ENCODE measurements around the gene SLC39A8.

The SLC39A8 gene

DNA sequence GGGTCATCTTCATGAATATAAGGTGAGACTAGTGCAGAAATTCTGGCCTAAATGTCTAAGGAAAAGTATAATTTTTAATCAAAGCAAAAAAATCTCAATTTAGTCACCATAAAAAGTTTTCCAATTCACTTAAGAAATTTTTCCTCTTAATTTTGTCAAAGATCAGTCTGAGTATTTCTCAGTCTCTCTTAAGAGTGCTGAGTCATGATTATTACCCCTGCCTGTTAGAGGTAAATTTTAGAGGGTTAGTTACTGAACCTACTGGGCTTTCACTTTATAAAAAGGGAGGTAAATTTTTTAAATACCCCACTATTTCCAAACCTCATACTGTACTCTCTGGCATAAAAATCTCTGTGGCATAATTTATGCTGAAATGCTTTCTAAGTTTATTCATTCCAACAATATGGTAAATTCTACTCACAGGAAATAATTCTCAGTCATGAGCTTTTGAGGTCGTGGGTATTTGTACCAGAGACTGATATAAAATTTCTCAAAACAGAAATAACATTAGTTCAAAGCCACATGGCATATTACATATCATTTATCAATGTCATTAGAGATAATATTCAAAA, 122.4 kb downstream of the SLC39A8 start:
- no peak for DNase-seq

GRCh38 chr4:102219129-102219528, 126.2 kb downstream of the SLC39A8 start:
- DNase-seq = no peak

DNA sequence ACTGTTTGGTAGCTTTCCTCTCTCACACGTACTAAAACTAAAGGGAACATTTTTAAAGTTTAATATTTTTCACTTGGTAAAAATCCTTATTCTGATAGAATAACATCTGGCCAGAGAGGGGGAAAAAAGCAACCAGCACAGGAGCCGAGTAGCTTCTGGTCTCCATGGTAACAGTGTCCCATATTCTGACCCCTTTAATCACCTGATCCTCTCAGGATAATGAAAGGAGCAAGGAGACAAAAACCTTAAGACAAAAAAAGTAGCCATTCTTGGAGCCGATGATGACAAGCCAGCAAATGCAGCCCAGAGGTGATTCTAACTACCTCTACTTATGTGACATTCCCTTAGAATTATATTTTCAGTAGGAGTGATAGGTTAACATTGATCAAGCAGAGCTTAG, 126.6 kb downstream of the SLC39A8 start:
- DNase-seq = no peak

- DNase-seq = no peak
These were observed 127.4 kb downstream of the SLC39A8 start for GRCh38 chr4:102217775-102218355.

DNA sequence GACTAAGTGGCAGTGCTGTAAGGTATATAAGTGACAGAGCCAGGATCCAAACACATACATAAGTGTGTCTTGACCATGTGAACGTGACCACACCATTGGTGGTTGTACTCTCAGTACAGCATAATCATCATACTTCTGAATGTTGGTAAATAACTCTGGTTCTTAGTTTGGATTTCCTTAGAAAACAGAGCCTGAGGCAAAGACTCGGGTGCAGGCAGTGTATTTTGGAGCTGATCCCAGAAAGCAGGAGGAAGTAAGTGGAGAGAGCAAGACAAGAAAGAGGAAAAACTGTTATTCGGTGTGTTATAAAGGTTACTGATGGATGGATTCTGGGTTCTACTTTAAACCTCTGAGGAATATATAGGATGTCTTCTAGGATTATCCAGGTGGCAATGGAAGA, 127.9 kb downstream of the SLC39A8 start:
- DNase-seq = no peak

- DNase-seq = no peak
These were observed 128.6 kb downstream of the SLC39A8 start for GRCh38 chr4:102216666-102217065.

DNA sequence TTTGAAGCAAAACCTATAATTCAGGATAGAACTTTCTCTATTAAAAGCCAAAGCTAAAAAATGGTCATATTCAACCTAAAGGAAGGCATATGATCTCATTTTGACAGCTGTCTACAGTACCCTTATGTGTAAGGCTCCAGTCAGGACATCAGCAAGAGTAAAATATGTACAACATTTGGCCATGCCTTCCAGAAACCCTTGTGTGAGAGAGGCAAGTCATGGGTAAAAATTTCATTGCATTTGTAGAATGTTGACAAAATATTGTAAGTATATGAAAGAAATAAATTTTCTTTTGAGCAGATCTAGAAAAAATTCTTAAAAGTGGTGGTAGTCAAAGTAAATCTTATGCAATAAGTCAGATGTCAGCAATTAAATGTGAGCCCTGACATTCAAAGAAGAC, 132.3 kb downstream of the SLC39A8 start:
- no peak for DNase-seq
